Measurements from ENCODE around the gene LARGE1.

Gene LARGE1

GRCh38 chr22:33737662-33738061, 182.6 kb downstream of the LARGE1 start:
- DNase-seq (ENCODE audit: extremely low read depth in 1 of 2, low read depth in 1 of 2), result no peak

GRCh38 chr22:33735978-33736377, 184.3 kb downstream of the LARGE1 start:
- DNase-seq (ENCODE audit: extremely low read depth in 1 of 2, low read depth in 1 of 2), result no peak

GRCh38 chr22:33728847-33729246, 191.4 kb downstream of the LARGE1 start:
- no peak for DNase-seq (ENCODE audit: extremely low read depth in 1 of 2, low read depth in 1 of 2)

GRCh38 chr22:33726294-33726734, 194.0 kb downstream of the LARGE1 start:
- no peak for DNase-seq (ENCODE audit: extremely low read depth in 1 of 2, low read depth in 1 of 2)

- DNase-seq (ENCODE audit: extremely low read depth in 1 of 2, low read depth in 1 of 2), result no peak
Observed at GRCh38 chr22:33723915-33724314, 196.4 kb downstream of the LARGE1 start.

GRCh38 chr22:33722816-33723215, 197.5 kb downstream of the LARGE1 start:
- DNase-seq (ENCODE audit: extremely low read depth in 1 of 2, low read depth in 1 of 2), result no peak

GRCh38 chr22:33720166-33720878, 200.0 kb downstream of the LARGE1 start:
- DNase-seq (ENCODE audit: extremely low read depth in 1 of 2, low read depth in 1 of 2), result no peak

- DNase-seq (ENCODE audit: extremely low read depth in 1 of 2, low read depth in 1 of 2), result no peak
Observed at GRCh38 chr22:33717694-33718396, 202.4 kb downstream of the LARGE1 start.

GRCh38 chr22:33715237-33715985, 204.9 kb downstream of the LARGE1 start:
- no peak for DNase-seq (ENCODE audit: extremely low read depth in 1 of 2, low read depth in 1 of 2)

GRCh38 chr22:33710326-33710725, 209.9 kb downstream of the LARGE1 start:
- DNase-seq (ENCODE audit: extremely low read depth in 1 of 2, low read depth in 1 of 2), result no peak

GRCh38 chr22:33707581-33707980, 212.7 kb downstream of the LARGE1 start:
- DNase-seq (ENCODE audit: extremely low read depth in 1 of 2, low read depth in 1 of 2), result no peak

GRCh38 chr22:33706100-33706499, 214.2 kb downstream of the LARGE1 start:
- DNase-seq (ENCODE audit: extremely low read depth in 1 of 2, low read depth in 1 of 2), result no peak

GRCh38 chr22:33699176-33699575, 221.1 kb downstream of the LARGE1 start:
- no peak for DNase-seq (ENCODE audit: extremely low read depth in 1 of 2, low read depth in 1 of 2)

- no peak for DNase-seq (ENCODE audit: extremely low read depth in 1 of 2, low read depth in 1 of 2)
Observed at GRCh38 chr22:33697640-33698039, 222.6 kb downstream of the LARGE1 start.

- no peak for DNase-seq (ENCODE audit: extremely low read depth in 1 of 2, low read depth in 1 of 2)
Observed at GRCh38 chr22:33691057-33691630, 229.1 kb downstream of the LARGE1 start.

GRCh38 chr22:33688903-33689302, 231.4 kb downstream of the LARGE1 start:
- no peak for DNase-seq (ENCODE audit: extremely low read depth in 1 of 2, low read depth in 1 of 2)

- DNase-seq (ENCODE audit: extremely low read depth in 1 of 2, low read depth in 1 of 2), result no peak
Observed at GRCh38 chr22:33687464-33687863, 232.8 kb downstream of the LARGE1 start.

- no peak for DNase-seq (ENCODE audit: extremely low read depth in 1 of 2, low read depth in 1 of 2)
Observed at GRCh38 chr22:33684087-33684486, 236.2 kb downstream of the LARGE1 start.

GRCh38 chr22:33682927-33683326, 237.3 kb downstream of the LARGE1 start:
- DNase-seq (ENCODE audit: extremely low read depth in 1 of 2, low read depth in 1 of 2), result no peak

GRCh38 chr22:33680632-33681031, 239.6 kb downstream of the LARGE1 start:
- no peak for DNase-seq (ENCODE audit: extremely low read depth in 1 of 2, low read depth in 1 of 2)

GRCh38 chr22:33678523-33678922, 241.8 kb downstream of the LARGE1 start:
- no peak for DNase-seq (ENCODE audit: extremely low read depth in 1 of 2, low read depth in 1 of 2)
